ENCODE measurements around the gene BRIP1.
A peak's percentile ranks its signal among the peaks of the same experiment; 100 is the strongest.

Gene BRIP1

GRCh38 chr17:61639818-61640217 is 223.5 kb downstream of the BRIP1 start:
- DNase-seq (ENCODE audit: extremely low read depth, insufficient read length): no peak
- TF ChIP-seq, protein P1, sequence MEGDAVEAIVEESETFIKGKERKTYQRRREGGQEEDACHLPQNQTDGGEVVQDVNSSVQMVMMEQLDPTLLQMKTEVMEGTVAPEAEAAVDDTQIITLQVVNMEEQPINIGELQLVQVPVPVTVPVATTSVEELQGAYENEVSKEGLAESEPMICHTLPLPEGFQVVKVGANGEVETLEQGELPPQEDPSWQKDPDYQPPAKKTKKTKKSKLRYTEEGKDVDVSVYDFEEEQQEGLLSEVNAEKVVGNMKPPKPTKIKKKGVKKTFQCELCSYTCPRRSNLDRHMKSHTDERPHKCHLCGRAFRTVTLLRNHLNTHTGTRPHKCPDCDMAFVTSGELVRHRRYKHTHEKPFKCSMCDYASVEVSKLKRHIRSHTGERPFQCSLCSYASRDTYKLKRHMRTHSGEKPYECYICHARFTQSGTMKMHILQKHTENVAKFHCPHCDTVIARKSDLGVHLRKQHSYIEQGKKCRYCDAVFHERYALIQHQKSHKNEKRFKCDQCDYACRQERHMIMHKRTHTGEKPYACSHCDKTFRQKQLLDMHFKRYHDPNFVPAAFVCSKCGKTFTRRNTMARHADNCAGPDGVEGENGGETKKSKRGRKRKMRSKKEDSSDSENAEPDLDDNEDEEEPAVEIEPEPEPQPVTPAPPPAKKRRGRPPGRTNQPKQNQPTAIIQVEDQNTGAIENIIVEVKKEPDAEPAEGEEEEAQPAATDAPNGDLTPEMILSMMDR (IDR thresholded peaks at IDR 0.05; ENCODE audit: insufficient read depth, low read length, poor library complexity, severe bottlenecking): no peak
- H3K4me3 ChIP-seq (replicated peaks; ENCODE audit: low read depth, low read length): no peak overlapping the region

GRCh38 chr17:61638087-61638486 is 225.2 kb downstream of the BRIP1 start:
- no peaks in the 10 kb centered on the region for H3K27me3 ChIP-seq (replicated peaks; ENCODE audit: control insufficient read depth, insufficient read depth, low read length)
- TF ChIP-seq, protein P1 (IDR thresholded peaks at IDR 0.05; ENCODE audit: insufficient read depth, low read length, poor library complexity, severe bottlenecking): no peak
- H3K36me3 ChIP-seq (ENCODE audit: control insufficient read depth, insufficient read depth, low read length): no peaks in the 10 kb centered on the region
- no peak for DNase-seq (ENCODE audit: extremely low read depth, insufficient read length)
- H3K4me3 ChIP-seq (replicated peaks; ENCODE audit: low read depth, low read length): no peak overlapping the region

More at GRCh38 chr17:61639818-61640217, 223.5 kb downstream of the BRIP1 start:
- H3K27me3 ChIP-seq (replicated peaks; ENCODE audit: control insufficient read depth, insufficient read depth, low read length): no peaks in the 10 kb centered on the region
- no peaks in the 10 kb centered on the region for H3K36me3 ChIP-seq (ENCODE audit: control insufficient read depth, insufficient read depth, low read length)

GRCh38 chr17:61635913-61636432 is 227.4 kb downstream of the BRIP1 start:
- H3K36me3 ChIP-seq (ENCODE audit: control insufficient read depth, insufficient read depth, low read length): no peaks in the 10 kb centered on the region
- DNase-seq (ENCODE audit: extremely low read depth, insufficient read length): peak; percentile 9
- TF ChIP-seq, protein P1 (IDR thresholded peaks at IDR 0.05; ENCODE audit: insufficient read depth, low read length, poor library complexity, severe bottlenecking): peak; percentile 70
- no peak overlapping the region for H3K4me3 ChIP-seq (replicated peaks; ENCODE audit: low read depth, low read length)
- H3K27me3 ChIP-seq (replicated peaks; ENCODE audit: control insufficient read depth, insufficient read depth, low read length): no peaks in the 10 kb centered on the region

- DNase-seq (ENCODE audit: extremely low read depth, insufficient read length): no peak
- Histone ChIP-seq H3K27me3 (replicated peaks; ENCODE audit: control insufficient read depth, insufficient read depth, low read length) (no peaks in the 10 kb centered on the region), H3K4me3 (replicated peaks; ENCODE audit: low read depth, low read length) (no peak overlapping the region), H3K36me3 (ENCODE audit: control insufficient read depth, insufficient read depth, low read length) (no peaks in the 10 kb centered on the region)
- TF ChIP-seq, protein P1 (IDR thresholded peaks at IDR 0.05; ENCODE audit: insufficient read depth, low read length, poor library complexity, severe bottlenecking): no peak
These were observed 228.3 kb downstream of the BRIP1 start for GRCh38 chr17:61634942-61635538.

DNA sequence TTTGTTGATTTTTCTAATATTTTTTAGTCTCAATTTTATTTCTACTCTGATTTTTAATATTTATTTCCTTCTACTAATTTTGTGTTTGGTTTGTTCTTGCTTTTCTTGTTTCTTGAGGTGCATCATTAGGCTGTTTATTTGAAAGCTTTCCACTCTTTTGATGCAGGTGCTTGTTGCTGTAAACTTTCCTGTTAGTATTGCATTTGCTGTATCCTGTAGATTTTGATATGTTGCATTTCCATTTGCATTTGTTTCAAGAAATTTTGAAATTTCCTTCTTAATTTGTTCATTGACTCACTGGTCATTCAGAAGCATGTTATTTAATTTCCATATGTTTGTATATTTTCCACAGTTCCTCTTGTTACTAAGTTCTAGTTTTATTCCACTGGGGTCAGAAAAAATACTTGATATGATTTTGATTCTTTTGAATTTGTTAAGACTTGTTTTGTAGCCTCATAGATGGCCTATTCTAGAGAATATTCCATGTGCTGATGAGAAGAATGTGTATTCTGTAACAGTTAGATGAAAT is 229.3 kb downstream of the BRIP1 start:
- TF ChIP-seq, protein P1 (IDR thresholded peaks at IDR 0.05; ENCODE audit: insufficient read depth, low read length, poor library complexity, severe bottlenecking): no peak

More for the DNA sequence above, 229.3 kb downstream of the BRIP1 start:
- no peak for DNase-seq (ENCODE audit: extremely low read depth, insufficient read length)
- no peaks in the 10 kb centered on the region for H3K36me3 ChIP-seq (ENCODE audit: control insufficient read depth, insufficient read depth, low read length)
- H3K27me3 ChIP-seq (replicated peaks; ENCODE audit: control insufficient read depth, insufficient read depth, low read length): no peaks in the 10 kb centered on the region
- H3K4me3 ChIP-seq (replicated peaks; ENCODE audit: low read depth, low read length): no peak overlapping the region

Data from GM06990 (cell line).